ENCODE measurements around the gene ENDOG.
"Not testable (repeated sequence)": the region's sequence is repeated elsewhere in the genome, so short reads cannot be mapped to it uniquely, and the experiment has no call there.

Gene ENDOG

DNA sequence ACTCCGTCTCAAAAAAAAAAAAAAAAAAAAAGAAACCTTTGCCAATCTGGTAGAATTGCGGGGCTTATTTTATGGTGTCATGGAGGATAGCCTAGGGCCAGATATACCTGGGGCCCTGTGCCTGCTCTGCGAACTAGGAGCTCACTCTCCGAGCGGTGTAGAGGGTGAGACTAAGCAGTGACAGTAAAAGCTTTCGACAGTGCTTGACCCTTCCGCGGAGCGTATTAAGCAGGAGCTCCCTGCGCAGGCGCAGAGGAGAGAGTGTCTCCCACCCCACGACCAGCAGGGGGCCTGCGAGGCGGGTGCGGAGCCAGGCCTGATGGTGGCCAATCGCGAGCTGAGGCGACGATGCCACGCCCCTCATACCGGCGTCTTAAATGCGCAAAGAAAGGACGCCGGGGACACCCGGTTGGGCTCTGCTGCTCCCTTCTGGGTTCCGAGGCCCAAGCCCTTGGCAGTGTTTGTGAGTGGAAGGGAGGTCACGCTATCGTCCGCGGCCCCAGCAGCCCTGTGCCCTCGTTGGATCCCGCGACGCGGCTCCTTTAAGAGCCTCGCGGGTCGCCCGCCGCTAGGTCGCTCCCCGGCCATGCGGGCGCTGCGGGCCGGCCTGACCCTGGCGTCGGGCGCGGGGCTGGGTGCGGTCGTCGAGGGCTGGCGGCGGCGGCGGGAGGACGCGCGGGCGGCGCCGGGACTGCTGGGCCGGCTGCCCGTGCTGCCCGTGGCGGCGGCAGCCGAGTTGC, at the start of gene ENDOG:
Gene ENDOG, plus strand, starts transcription at position 402 of the 740 bp plus-strand sequence. Its CDS starts 185 bp downstream, at position 587.
- peak; percentile 95 to 96 for DNase-seq

DNA sequence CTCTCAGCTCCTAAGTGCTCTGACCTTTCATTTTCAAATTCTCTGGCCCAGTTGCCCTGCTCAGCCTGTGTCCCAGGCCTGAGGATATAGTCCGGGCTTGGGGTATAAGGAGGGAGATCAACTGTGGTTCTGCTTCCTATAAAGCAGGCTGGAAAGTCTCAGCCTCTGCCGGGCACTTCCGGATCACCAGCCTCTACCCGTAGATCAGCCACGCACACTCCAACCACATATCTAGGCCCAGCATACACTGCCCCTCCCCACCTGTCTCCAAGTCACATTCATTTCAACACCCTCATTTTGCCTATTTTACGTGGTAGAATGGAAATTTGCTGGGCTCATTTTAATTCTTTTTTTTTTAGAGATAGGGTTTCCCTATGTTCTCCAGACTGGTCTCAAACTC, 49.7 kb upstream of the ENDOG start:
- no peak for DNase-seq

DNA sequence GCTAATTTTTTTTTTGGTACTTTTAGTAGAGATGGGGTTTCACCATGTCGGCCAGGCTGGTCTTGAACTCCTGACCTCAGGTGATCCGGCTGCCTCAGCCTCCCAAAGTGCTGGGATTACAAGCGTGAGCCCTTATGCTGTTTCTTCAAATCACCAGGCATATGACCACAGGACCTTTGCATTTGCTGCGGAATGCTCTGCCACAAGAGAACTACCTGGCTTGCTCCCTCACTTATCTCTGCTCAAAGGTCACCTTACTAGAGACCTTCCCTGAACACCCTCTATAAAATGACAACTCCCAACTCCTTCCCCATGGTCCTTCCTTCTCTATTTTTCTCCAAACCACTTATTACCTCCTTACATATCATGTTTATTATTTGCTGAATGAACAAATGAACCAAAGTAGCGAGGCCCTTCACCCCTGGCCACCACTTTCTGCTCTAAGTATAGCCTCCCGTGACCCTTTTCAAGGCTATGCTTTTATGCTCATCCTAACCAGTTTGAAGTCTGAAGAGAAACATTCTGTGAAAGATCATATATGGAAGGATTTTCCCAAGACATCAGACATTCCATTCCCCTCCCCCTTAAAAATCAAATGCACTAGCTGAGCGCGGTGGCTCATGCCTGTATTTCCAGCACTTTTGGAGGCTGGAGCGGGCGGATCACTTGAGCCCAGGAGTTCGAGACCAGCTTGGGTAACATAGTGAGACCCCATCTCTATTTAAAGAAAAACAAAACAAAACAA, 47.8 kb upstream of the ENDOG start:
- no peak for DNase-seq

DNA sequence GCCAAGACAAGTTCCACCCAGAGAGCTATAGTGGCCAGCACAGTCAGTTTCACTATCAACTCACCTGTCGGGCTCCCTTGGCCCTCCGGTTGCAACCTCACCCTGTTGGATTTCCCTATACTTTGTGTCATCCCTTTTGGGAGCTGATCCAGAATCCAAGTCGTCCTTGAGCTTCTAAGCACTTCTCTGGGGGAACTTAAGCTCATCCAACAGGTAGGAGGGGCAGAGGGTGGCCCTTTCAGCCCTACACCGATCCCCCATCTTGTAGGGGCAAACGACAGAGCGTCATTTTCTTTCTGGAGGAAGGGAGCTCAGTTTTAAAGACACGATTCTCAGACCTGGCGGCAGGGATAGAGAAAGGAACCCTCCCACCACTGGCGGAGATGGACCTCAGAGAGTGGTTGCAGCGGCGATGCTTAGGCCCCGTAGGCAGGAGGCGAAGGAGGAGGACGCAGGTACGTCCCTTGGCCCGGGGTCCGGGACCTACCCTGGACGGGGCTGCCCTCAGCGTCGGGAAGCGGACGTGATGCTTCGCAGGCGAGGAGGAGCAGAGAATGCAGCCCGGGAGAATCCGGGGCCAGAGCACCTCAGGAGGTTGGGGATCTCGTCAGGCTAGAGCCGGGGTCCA, 47.1 kb upstream of the ENDOG start:
- no peak for DNase-seq

DNA sequence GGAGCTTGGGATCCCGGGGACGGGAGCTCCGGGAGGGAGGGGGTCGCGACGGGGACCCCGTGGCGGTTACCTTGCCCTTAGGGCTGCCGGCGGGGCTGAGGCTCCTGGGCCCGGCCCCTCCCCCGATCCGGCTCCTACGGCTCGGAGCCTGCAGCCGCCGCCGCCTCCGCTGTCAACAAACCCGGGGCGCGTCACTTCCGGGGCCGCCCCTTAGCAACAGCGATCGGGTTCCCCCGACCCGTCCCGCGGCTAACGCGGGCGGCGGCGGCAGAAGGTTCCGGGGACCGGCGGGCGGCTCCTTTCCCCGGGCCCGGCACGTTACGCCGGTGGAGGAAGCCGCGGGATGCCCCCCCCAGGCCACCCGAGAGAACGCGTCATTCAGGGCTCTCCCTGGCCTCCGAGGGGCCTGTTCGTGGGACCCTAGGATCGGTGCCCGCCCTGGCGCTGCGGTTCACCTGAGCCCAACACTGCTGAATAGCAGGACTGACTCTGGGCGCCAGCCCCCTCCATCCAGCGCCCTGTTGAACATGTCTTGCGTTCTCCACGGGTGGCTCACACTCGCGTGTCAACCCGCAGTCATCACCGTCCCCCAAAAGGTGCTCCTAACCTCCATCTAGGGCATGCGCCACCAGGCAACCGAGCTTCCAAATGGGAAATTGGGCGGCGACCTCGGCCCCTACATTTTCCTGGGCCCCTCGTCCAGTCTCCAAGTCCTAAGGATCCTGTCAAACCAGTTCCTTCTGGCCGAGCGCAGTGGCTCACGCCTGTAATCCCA, 46.4 kb upstream of the ENDOG start, which contains the start of gene ZER1:
Gene ZER1, minus strand, starts transcription at position 183 of the 775 bp plus-strand sequence. CDS start 16,362 bp downstream, outside the sequence.
- peak; percentile 91 for DNase-seq

DNA sequence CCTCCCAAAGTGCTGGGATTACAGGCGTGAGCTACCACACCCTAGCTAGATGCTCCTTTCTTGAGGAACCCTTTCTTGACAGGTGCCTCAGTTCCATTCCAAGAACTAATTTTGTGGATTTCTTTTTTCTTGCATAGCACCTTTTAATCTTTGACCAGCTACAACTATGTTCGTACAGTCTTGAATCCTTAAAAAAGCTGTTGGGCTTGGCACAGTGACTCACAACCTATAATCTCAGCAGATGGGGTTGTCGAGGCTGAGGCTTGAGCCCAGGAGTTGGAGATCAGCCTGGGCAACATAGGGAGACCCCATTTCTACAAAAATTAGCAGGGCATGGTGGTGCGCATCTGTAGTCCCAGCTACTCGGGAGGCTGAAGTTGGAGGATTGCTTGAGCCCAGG, 45.3 kb upstream of the ENDOG start:
- no peak for DNase-seq

DNA sequence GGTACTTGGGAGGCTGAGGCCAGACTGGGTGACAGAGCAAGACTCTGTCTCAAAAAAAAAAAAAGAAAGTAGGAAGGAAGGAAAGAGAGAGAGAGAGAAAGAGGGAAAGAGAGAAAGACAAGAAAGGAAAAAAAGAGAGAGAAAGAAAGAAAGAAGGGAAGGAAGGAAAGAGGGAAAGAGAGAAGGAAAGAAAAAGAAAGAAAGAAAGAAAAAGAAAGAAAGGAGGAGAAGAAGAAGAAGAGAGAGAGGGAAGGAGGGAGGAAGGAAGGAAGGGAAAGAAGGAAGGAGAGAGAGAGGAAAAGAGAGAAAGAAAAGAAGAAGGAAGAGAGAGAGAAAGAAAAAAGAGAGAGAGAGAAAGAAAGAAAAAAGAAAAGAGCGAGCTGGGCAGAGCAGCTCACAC, 43.5 kb upstream of the ENDOG start:
- no peak for DNase-seq

DNA sequence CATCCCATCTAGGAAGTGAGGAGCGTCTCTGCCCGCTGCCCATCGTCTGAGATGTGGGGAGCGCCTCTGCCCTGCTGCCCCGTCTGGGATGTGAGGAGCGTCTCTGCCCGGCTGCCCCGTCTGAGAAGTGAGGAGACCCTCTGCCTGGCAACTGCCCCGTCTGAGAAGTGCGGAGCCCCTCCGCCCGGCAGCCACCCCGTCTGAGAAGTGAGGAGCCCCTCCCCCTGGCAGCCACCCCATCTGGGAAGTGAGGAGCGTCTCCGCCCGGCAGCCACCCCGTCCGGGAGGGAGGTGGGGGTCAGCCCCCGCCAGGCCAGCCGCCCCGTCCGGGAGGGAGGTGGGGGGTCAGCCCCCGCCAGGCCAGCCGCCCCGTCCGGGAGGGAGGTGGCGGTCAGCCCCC, 38.2 kb upstream of the ENDOG start:
- not testable (repeated sequence) for DNase-seq

DNA sequence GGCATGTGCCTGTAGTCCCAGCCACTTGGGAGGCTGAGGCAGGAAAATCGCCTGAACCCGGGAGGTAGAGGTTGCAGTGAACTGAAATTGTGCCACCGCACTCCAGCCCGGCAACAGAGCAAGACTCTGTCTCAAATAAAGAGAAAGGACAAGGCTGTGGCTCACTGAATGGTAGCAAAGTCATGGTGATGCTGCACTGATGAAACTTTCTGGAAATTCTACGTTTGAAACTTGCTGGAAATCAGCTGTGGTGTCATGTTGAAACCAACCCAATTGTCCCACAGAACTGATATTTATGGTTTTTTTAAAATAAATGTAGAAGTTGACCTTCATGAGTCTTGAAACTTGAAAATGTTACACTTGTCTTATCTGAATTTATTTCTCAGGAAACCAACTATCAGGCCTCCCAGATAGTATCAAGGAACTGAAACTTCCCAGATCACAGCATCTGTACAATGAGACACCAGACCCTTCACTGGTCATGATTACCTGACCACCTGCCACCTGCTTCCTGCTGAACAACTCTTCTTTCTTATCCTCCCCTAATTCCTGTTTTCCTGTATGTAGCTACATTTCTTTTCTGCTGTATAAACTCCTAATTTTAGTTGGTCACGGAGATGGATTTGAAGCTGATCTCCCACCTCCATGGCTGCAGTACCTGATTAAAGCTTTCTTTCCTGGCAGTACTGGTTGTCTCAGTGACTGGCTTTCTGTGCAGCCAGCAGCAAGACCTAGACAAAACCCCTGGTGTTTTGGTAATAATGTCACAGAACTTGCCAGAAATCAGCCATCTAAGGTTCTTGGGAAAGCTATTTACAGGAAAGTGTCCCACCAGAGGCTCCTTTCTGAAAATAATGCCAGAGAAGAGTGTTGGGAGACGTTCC, 36.9 kb upstream of the ENDOG start:
- DNase-seq: no peak

DNA sequence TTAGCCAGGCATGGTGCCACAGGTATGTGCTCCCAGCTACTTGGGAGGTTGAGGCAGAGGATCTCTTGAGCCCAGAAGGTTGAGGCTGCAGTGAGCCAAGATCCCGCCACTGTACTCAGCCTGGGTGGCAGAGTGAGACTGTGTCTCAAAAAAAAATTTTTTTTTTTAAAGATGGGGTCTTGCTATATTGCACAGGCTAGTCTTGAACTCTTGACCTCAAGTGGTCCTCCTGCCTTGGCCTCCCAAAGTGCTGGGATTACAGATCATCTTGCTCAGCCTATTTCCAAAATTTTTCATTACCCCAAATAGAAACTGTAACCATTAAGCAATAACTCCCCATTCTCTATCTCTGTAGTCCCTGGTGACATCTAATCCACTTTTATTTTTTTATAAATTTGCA, 35.6 kb upstream of the ENDOG start:
- no peak for DNase-seq

DNA sequence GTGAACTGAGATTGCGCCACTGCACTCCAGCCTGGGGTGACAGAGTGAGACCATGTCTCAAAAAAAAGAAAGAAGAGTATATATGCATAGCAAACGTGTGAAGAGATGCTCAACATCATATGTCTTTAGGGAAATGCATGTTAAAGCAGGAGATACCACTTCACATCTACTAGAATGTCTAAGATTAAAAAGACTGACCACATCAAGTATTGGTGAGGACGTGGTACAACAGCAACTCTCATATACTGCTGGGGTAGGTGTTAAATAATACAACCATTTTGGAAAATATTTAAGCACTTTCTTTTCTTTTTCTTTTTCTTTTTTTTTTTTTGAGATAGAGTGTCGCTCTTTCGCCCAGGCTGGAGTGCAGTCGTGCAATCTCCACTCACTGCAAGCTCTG, 32.9 kb upstream of the ENDOG start:
- DNase-seq: no peak

DNA sequence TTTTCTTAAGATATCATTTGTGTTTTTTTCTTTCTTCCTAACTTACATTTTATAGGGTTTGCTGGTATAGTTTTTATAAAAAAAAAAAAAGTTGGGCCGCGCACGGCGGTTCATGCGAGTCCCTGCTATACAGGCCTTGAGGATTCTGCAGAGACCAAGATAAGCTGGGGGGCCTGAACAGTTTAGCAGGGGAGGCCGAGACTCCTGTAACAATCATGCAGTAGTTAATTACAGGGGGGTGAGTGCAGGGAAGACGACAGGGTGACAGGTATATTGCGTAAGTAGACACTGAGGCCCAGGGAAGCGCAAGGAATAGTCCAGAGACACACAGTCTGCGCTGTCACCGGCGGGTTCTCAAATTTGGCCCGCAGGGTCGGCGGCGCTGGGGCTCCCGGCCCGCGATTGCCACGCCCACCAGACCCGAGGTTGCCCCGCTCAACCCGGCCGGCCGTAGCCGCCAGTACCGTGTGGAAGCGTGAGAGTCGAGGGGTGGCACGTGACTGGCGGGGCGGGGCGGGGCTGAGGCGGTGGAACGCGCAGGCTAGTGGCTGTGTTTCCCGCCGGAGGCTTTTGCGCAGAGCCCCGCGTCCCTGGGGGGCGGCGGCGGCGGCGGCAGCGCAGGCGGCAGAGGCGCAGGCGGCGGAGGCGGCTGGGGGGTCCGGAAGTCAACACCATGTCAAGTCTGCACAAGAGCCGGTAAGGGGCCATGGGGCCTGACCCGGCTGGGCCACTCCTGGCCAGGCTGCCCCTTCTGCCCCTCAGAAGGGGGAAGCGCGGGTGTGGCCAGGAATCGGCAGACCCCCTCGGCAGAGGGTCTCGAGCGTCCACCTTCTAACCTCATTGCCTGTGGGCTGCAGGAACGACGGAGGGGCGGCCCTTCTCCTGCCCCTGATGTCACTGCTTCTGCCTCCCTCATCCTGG, 31.4 kb upstream of the ENDOG start, which contains the start of gene TBC1D13:
Gene TBC1D13, plus strand, starts transcription at position 573 of the 921 bp plus-strand sequence. Its CDS starts 101 bp downstream, at position 674.
- DNase-seq: peak; percentile 86

DNA sequence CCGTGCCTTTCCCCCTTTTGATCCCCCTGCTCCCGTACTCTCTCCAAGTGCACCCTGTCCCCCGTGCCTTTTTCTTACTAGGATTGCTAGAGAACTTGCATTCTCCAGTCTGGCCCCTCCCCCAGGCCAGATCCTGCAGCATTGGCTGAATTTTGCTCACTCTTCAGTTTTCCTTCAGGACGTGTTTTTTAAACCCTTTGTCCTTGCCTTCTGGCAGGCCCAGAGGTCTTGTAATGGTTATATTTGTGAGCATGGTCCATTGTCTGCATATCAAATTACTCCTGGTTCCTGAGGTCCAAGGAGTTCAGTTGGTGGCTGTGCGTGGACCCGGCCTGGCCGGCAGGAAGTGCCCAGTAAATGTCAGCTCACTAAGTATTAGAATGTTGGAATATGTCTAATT, 30.6 kb upstream of the ENDOG start:
- DNase-seq: no peak

DNA sequence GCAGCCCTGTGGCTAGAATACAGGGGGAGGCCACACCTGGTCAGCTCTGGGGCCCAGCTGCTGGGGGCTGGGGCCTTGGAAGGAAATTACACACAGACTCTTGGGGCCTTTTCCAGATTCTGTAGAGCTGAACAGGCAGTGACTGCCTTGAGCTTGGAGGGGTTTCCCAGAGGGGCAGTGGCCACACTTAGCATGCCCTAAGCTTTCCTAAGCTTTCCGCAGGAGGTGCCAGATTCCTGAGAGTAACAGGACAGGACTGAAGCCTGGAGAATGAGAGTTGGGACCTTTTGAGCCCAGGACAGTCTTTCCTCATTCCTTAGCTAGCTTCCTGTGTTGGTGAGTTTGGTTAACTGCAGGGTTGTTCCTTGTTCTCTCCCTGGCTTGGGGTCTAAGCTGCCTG, 29.9 kb upstream of the ENDOG start:
- no peak for DNase-seq

DNA sequence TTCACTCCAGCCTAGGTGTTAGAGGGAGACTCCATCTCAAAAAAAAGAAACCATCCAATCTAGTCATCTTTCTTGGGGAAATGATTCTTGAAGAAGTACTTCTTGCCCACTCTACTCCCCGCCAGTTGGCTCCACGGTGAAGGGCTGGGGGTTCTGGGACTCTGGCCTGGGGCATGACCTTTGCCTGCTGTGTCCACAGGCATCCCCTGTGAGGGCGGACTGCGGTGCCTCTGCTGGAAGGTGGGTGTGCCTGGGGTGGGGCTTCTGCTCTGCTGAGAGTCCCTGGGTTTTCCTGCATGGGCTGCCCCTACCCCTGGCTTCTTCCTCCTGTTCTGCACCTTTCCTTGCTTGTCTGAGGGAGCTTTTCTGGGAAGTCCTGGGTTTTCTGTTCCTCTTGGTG, 27.8 kb upstream of the ENDOG start:
- DNase-seq: no peak

DNA sequence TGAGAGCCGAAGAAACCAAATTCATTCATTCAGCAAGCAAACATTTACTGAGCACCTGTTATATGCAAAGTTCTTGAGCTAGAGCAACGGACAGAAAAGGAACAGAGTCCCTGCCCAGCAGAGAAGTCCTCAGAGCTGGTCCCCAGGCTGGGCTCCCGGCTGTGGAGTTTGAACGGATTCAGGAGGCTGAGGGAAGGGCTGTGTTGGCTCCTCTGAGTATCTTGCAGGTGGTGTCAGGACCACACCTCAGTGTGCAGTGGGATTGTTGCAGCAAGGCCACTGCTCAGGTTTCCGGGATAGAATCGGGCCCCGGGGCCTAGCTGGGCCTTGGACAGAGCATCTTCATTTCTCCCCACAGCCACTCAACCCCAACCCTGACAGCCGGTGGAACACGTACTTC, 26.2 kb upstream of the ENDOG start:
- no peak for DNase-seq

DNA sequence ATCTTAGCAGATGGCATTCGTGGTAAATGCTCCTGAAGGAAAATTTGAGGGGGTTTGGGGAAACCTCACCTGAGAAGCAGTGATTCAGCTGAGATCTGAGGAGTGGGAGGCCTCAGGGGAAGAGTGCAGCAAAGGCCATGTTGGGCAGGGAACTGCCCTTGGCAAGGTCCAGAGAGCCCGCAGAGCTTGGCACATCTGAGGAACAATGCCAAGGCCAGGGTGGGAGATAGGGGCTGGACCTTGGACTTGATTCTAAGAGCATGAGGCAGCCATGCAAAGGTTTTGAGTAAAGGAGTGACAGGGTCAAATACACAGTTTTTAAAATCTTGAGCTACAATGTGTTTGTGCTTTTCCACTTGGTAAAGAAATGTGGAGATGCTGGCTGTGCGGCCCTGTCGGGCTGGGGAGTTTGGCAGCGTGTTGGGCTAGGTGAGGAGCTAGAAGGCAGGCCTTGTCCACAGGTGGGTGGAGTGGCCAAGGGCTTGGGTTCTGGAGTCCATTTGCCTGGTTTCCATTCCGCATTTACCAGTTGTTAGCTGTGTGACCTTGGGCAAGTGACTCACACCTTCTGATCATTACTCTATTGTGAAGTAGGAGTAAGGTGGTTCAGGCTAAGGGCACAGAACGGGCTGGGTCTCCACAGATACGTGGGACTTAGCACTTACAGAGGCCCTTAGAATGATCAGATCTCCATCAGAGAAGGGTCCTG, 25.2 kb upstream of the ENDOG start:
- no peak for DNase-seq

DNA sequence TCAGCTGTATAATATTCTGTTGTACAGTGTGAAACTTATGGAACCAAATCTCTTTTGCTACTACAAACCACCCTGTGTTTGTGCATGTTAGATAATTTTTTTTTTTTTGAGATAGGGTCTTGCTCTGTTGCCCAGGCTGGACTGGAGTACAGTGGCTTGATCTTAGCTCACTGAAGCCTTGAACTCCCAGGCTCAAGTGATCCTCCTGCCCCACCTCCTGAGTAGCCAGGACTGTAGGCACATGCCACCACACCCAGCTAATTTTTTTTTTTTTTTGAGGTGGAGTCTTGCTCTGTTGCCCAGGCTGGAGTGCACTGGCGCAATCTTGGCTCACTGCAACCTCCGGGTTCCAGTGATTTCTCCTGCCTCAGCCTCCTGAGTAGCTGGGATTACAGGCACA, 23.3 kb upstream of the ENDOG start:
- not testable (repeated sequence) for DNase-seq

DNA sequence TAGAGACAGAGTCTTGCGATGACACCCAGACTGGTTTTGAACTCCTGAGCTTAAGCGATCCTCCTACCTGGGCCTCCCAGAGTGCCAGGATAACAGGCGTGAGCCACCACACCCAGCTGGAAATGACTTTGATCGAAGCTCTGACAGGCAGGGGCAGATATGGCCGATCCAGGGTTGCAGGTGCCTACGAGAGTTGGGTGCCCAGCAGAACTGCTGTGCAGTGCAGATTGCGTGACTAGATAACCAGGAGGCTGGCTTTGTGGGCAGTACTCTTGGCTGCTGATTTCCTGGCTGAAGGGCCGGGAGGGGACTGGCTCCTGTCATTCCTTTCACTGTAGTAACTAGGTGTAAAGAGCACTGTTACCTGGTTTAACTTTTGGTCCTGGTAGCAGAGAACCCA, 19.4 kb upstream of the ENDOG start:
- DNase-seq: no peak

DNA sequence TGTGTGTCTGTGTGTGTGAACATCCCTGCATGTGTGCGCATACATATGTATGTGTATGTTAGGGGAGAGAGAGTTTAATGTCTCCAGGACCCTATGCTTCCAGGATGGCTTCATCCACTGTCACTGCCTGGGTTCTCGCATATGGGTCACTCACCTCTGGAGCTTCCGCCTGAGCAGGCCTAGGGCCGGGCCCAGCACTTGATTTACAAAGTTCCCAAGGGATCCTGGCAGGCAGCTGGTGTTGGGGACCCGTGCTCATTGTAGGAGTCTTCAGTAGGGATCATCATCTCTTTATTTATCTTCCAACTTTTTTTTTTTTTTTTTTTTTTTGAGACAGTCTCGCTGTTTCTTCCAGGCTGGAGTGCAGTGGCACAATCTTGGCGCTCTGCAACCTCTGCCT, 18.2 kb upstream of the ENDOG start:
- no peak for DNase-seq

Measured in activated CD4-positive, alpha-beta T cell treated with anti-CD3 and anti-CD28 coated beads, Interleukin-2, amount 50 U/mL, for 4 hours (primary cell).